Measurements from ENCODE around the gene PRDM8.

The PRDM8 gene

GRCh38 chr4:80229590-80229989 is 32.3 kb downstream of the PRDM8 start:
- no peak for DNase-seq (ENCODE audit: extremely low spot score)
- CTCF ChIA-PET, result interaction anchor here (1.1 to 1.5 kb wide), 2 partner anchors 10 to 15 kb away, joined by 3 read pairs; no protein-coding TSS in a partner anchor
- POLR2A ChIA-PET, result no interaction called here
- no peak for TF ChIP-seq CTCF (IDR thresholded peaks at IDR 0.05; ENCODE audit: control extremely low read depth, extremely low read depth, low read depth, missing control alignments)

- no peak for DNase-seq (ENCODE audit: extremely low spot score)
- no peak for TF ChIP-seq CTCF (IDR thresholded peaks at IDR 0.05; ENCODE audit: control extremely low read depth, extremely low read depth, low read depth, missing control alignments)
- POLR2A ChIA-PET, result no interaction called here
- CTCF ChIA-PET, result no interaction called here
These were observed 33.9 kb downstream of the PRDM8 start for GRCh38 chr4:80231180-80231579.

- POLR2A ChIA-PET, result no interaction called here
- CTCF ChIA-PET, result interaction anchor here (0.8 to 1.3 kb wide), 3 partner anchors 8 to 20 kb away, joined by 3 read pairs; no protein-coding TSS in a partner anchor
These were observed 35.5 kb downstream of the PRDM8 start for GRCh38 chr4:80232707-80233370.

GRCh38 chr4:80233390-80233789 is 36.1 kb downstream of the PRDM8 start:
- no peak for DNase-seq (ENCODE audit: extremely low spot score)
- CTCF ChIA-PET, result interaction anchor here (1.3 kb wide), 1 partner anchor 21 kb away, joined by 3 read pairs; no protein-coding TSS in a partner anchor
- POLR2A ChIA-PET, result no interaction called here
- TF ChIP-seq CTCF (IDR thresholded peaks at IDR 0.05; ENCODE audit: control extremely low read depth, extremely low read depth, low read depth, missing control alignments), result no peak

More at GRCh38 chr4:80232707-80233370, 35.5 kb downstream of the PRDM8 start:
- TF ChIP-seq CTCF (IDR thresholded peaks at IDR 0.05; ENCODE audit: control extremely low read depth, extremely low read depth, low read depth, missing control alignments), result no peak
- DNase-seq (ENCODE audit: extremely low spot score), result no peak

- DNase-seq (ENCODE audit: extremely low spot score), result no peak
- no peak for TF ChIP-seq CTCF (IDR thresholded peaks at IDR 0.05; ENCODE audit: control extremely low read depth, extremely low read depth, low read depth, missing control alignments)
- POLR2A ChIA-PET, result no interaction called here
- CTCF ChIA-PET, result interaction anchor here (1.1 to 1.6 kb wide), 2 partner anchors 15 to 33 kb away, joined by 3 to 5 read pairs; no protein-coding TSS in a partner anchor
These were observed 38.1 kb downstream of the PRDM8 start for GRCh38 chr4:80235451-80235850.

GRCh38 chr4:80237992-80238391 is 40.7 kb downstream of the PRDM8 start:
- ChIA-PET POLR2A (no interaction called here), CTCF (no interaction called here)
- DNase-seq (ENCODE audit: extremely low spot score), result no peak
- no peak for TF ChIP-seq CTCF (IDR thresholded peaks at IDR 0.05; ENCODE audit: control extremely low read depth, extremely low read depth, low read depth, missing control alignments)

Data from GM10248 (cell line).